Heart right ventricle (tissue), 16 donors: ENCODE data around the gene TMEM92. TPM values are rescaled to one million over a fixed set of nuclear protein-coding genes. Genes with fewer than 3 reads are reported as not detected.

Experiments used
- ATAC-seq, 8 donors: fragments of 200-7000 bp; cut with Tn5 transposase; one replicate each; pipeline ENCODE4 v1.9.1; 2020; ENCODE audit warnings: mild to moderate bottlenecking in 8 of 8, moderate library complexity in 8 of 8, moderate number of reproducible peaks in 1 of 8
- DNase-seq, 2 donors: peaks; one replicate each; pipeline ENCODE4 v3.0.0-alpha.2; 2020
- H3K27ac ChIP-seq, 10 donors: fragments of 200-600 bp; sonication (generic) in 2 of 10; one replicate each; pipeline versions ENCODE4 v1.5.0 to v1.8.0; 2020 to 2022; ENCODE audit warnings: mild to moderate bottlenecking in 3 of 10
- H3K27me3 ChIP-seq, 7 donors: fragments of 200-600 bp; one replicate each; pipeline ENCODE4 v1.8.0; 2021 to 2022; ENCODE audit warnings: mild to moderate bottlenecking in 2 of 7
- H3K36me3 ChIP-seq, 9 donors: fragments of 200-600 bp; sonication (generic) in 1 of 9; one replicate each; pipeline versions ENCODE4 v1.5.0 to v1.8.0; 2020 to 2022; ENCODE audit warnings: mild to moderate bottlenecking in 2 of 9
- H3K4me1 ChIP-seq, 9 donors: fragments of 200-600 bp; sonication (generic) in 1 of 9; one replicate each; pipeline versions ENCODE4 v1.5.0 to v1.8.0; 2020 to 2022; ENCODE audit warnings: mild to moderate bottlenecking in 4 of 9
- H3K4me3 ChIP-seq, 10 donors: fragments of 200-600 bp; sonication (generic) in 2 of 10; one replicate each; pipeline versions ENCODE4 v1.5.0 to v1.8.0; 2020 to 2022; ENCODE audit warnings: mild to moderate bottlenecking in 7 of 10, moderate library complexity in 2 of 10
- H3K9me3 ChIP-seq, 11 donors: fragments of 200-600 bp in 10 of 11; sonication (generic) in 2 of 11; one replicate each; pipeline versions ENCODE4 v1.5.0 to v1.8.0; 2013 to 2022; ENCODE audit warnings: mild to moderate bottlenecking in 2 of 11, control low read depth in 1 of 11, moderate library complexity in 1 of 11
- CTCF ChIP-seq, 9 donors: fragments of 200-600 bp; sonication (generic) in 2 of 9; IDR thresholded peaks; one replicate each; pipeline versions ENCODE4 v1.5.0 to v1.8.0; 2021 to 2022; ENCODE audit warnings: antibody characterized with exemption in 9 of 9, mild to moderate bottlenecking in 5 of 9, moderate library complexity in 1 of 9
- WGBS, 2 donors: extraction: QIAGEN DNeasy Blood & Tissue Kit; methylation state at CpG; one replicate each; pipeline ENCODE4 v1.1.7; 2013; ENCODE audit warnings: inconsistent platforms in 1 of 2; 5-methylcytosine and 5-hydroxymethylcytosine counted together
- intact Hi-C, 10 donors: fragments of 100-400 bp; cut with DNase I; formaldehyde crosslinking; loops; one replicate each; pipeline versions ENCODE4 v1.11.1 to v1.14.2; 2022
- polyA plus RNA-seq, 2 donors: library from polyadenylated mRNA; stranded (reverse); fragments of 200-250 nt; gene quantifications; one replicate each; pipeline ENCODE4 v1.2.3, GENCODE V29; 2013
- total RNA-seq, 10 donors: library from RNA; stranded (reverse); fragmentation: NEBNext Ultra II Directional in 3 of 10; extraction: Animal tissue kit (Norgen Biotek cat#: 25700) in 3 of 10; gene quantifications; one replicate each; pipeline versions ENCODE4 v1.2.1 to v1.2.4, GENCODE V29; 2021 to 2023
- donor health status: Arrhythmogenic right ventricular cardiomyopathy.
- donor health status: ischemic (EF 13 %, LVEDD 7.1; RV severe dilation, severe dysfunction).
- donor health status: healthy with polysubstance abuse.
- donor health status: DM: no; HTN: yes; CAD: no.
- donor health status: DM: no; HTN: no; CAD: no.
- donor health status: ischemic (EF 25% LVEDD 6.9; RV normal size, moderate dysfunction).
- donor health status: ischemic (EF 25% LVEDD 5.7; RV mildly dilated, moderate dysfunction).
- donor health status: healthy.
- donor health status: DM: yes; HTN: yes; CAD: no.
- donor health status: Ischemic cardiomyopathy.
- donor health status: ischemic (EF 35%, LVEDD 5.7; RV mildly dilated, moderate dysfunction).
- donor health status: nonischemic (EF 11% LVEDD 7.7; RV severe dilation, severe dysfunction).
- donor health status: DM: yes; HTN: yes; CAD: no.
- donor health status: PGD.
- donor health status: ischemic (EF 29% LVEDD 5.4; RV normal size, mild dysfunction).
- donor health status: nonischemic (EF 23%, LVEDD 6.1; RV moderate dilation, normal function).

The TMEM92 gene
- total and polyA plus RNA-seq, 12 donors = 0.04 TPM; not detected in 11

GRCh38 chr17:50273654-50274040 lies 619 bp upstream of the TMEM92 start:
- 75 to 77% methylated on average over 8 of the region's 8 CpGs for WGBS, 2 donors

GRCh38 chr17:50274897-50275221 lies 593 bp downstream of the TMEM92 start:
- Histone ChIP-seq H3K9me3 (no peaks in the 10 kb centered on the region), H3K4me1 (peaks cover 0 to 33% (median 5%) of the 10 kb centered on the region in 9 donors), H3K36me3 (no peaks in the 10 kb centered on the region), H3K27ac (no peak overlapping the region), H3K27me3 (peaks cover 0 to 51% (median 31%) of the 10 kb centered on the region in 7 donors), H3K4me3 (no peak overlapping the region)
- WGBS, 2 donors = 83 to 84% methylated on average over 4 of the region's 4 CpGs
- DNase-seq (no peak), ATAC-seq (no peak)
- intact Hi-C loops = loop anchor here in 1 of 10 donors (5.0 kb wide), 1 partner anchor 73 kb away; the partner anchor contains the start of gene COL1A1
- no peak for TF ChIP-seq CTCF (IDR thresholded peaks at IDR 0.05)

More at GRCh38 chr17:50273654-50274040, 619 bp upstream of the TMEM92 start:
- intact Hi-C loops = loop anchor here in 8 of 10 donors (1.0 to 5.0 kb wide), 3 partner anchors 71 to 73 kb away; partner anchors contain the start of gene COL1A1 (in 3 of the 8)
- no peaks in the 10 kb centered on the region for H3K9me3 ChIP-seq
- H3K27ac ChIP-seq = peak overlapping the region in 1 of 10 donors; percentile 82
- DNase-seq = no peak
- H3K4me3 ChIP-seq = peak overlapping the region in 1 of 10 donors; percentile 62
- H3K36me3 ChIP-seq = no peaks in the 10 kb centered on the region
- peaks cover 0 to 33% (median 5%) of the 10 kb centered on the region in 9 donors for H3K4me1 ChIP-seq
- no peak for ATAC-seq
- peaks cover 0 to 51% (median 31%) of the 10 kb centered on the region in 7 donors for H3K27me3 ChIP-seq
- TF ChIP-seq CTCF (IDR thresholded peaks at IDR 0.05) = no peak

GRCh38 chr17:50275279-50275678 lies 1.0 kb downstream of the TMEM92 start:
- Histone ChIP-seq H3K4me3 (no peak overlapping the region), H3K9me3 (no peaks in the 10 kb centered on the region), H3K4me1 (peaks cover 0 to 33% (median 5%) of the 10 kb centered on the region in 9 donors), H3K27me3 (peaks cover 0 to 51% (median 31%) of the 10 kb centered on the region in 7 donors), H3K27ac (no peak overlapping the region), H3K36me3 (no peaks in the 10 kb centered on the region)
- 62 to 74% methylated on average over 7 of the region's 7 CpGs for WGBS, 2 donors
- intact Hi-C loops = no loop called here
- ATAC-seq = no peak
- no peak for DNase-seq
- TF ChIP-seq CTCF (IDR thresholded peaks at IDR 0.05) = no peak

GRCh38 chr17:50276588-50277356 lies 2.5 kb downstream of the TMEM92 start:
- ATAC-seq (no peak), DNase-seq (no peak)
- intact Hi-C loops = no loop called here
- H3K27ac ChIP-seq = no peak overlapping the region
- H3K27me3 ChIP-seq = peaks cover 0 to 51% (median 31%) of the 10 kb centered on the region in 7 donors
- no peaks in the 10 kb centered on the region for H3K36me3 ChIP-seq
- no peaks in the 10 kb centered on the region for H3K9me3 ChIP-seq
- WGBS, 2 donors = 40 to 47% methylated on average over 8 of the region's 8 CpGs
- peaks cover 0 to 27% (median 5%) of the 10 kb centered on the region in 9 donors for H3K4me1 ChIP-seq
- no peak for TF ChIP-seq CTCF (IDR thresholded peaks at IDR 0.05)
- H3K4me3 ChIP-seq = no peak overlapping the region
